Vagina (tissue), 2 donors: ENCODE measurements around the gene NCK1. TPM values are rescaled to one million over a fixed set of nuclear protein-coding genes. Genes with fewer than 3 reads are reported as not detected.
"Not testable (repeated sequence)": the region's sequence is repeated elsewhere in the genome, so short reads cannot be mapped to it uniquely, and the experiment has no call there.

Source experiments
- DNase-seq, 2 donors: peaks; one replicate each; pipeline ENCODE4 v3.0.0-alpha.2; 2017; ENCODE audit errors: extremely low spot score in 2 of 2
- H3K27ac ChIP-seq: fragments of 200-600 bp; sonication (generic); one replicate; pipeline ENCODE4 v1.5.1; 2019
- H3K27me3 ChIP-seq: fragments of 200-600 bp; sonication (generic); one replicate; pipeline ENCODE4 v1.5.1; 2019
- H3K36me3 ChIP-seq, 2 donors: fragments of 200-600 bp; sonication (generic); one replicate each; pipeline ENCODE4 v1.5.1; 2017 to 2019
- H3K4me1 ChIP-seq: fragments of 200-600 bp; sonication (generic); one replicate; pipeline ENCODE4 v1.5.1; 2019
- H3K4me3 ChIP-seq, 2 donors: fragments of 200-600 bp; sonication (generic); 1 replicate in 1 of 2; 2 replicates in 1 of 2; pipeline ENCODE4 v1.5.1; 2016 to 2019
- H3K9me3 ChIP-seq: fragments of 200-600 bp; sonication (generic); one replicate; pipeline ENCODE4 v1.5.1; 2019
- CTCF ChIP-seq, 3 experiments: fragments of 450-650 bp in 2 of 3; fragments of 200-600 bp in 1 of 3; sonication (generic) in 1 of 3; IDR thresholded peaks; one replicate each; pipeline ENCODE4 v1.5.1; 2017 to 2019; ENCODE audit warnings: antibody characterized with exemption in 3 of 3, mild to moderate bottlenecking in 2 of 3, moderate library complexity in 2 of 3
- POLR2A ChIP-seq, 2 donors: fragments of 450-650 bp; IDR thresholded peaks; one replicate each; pipeline ENCODE4 v1.6.1; 2017; ENCODE audit warnings: antibody characterized with exemption in 2 of 2, mild to moderate bottlenecking in 2 of 2, moderate library complexity in 2 of 2
- POLR2AphosphoS5 ChIP-seq, 2 donors: sonication (generic); formaldehyde crosslinking; IDR thresholded peaks; one replicate each; pipeline ENCODE4 v1.9.0; 2017; ENCODE audit warnings: antibody characterized with exemption in 2 of 2, mild to moderate bottlenecking in 2 of 2, low read depth in 1 of 2; ENCODE audit not compliant: insufficient read depth in 1 of 2
- intact Hi-C: fragments of 100-400 bp; cut with DNase I; formaldehyde crosslinking; loops from one replicate; pipeline ENCODE4 v1.15.1; 2023
- total RNA-seq: library from RNA; depleted of rRNA; stranded (reverse); fragments of >200 nt; gene quantifications from one replicate; pipeline ENCODE4 v1.2.3, GENCODE V29; 2016

The NCK1 gene
- total RNA-seq, 1 donor from 2014 or later = 45.7 TPM

- Histone ChIP-seq H3K4me3 (no peak overlapping the region), H3K27ac (no peak overlapping the region), H3K9me3 (no peaks in the 10 kb centered on the region), H3K27me3 (no peaks in the 10 kb centered on the region), H3K36me3 (no peaks in the 10 kb centered on the region), H3K4me1 (peaks cover 26% of the 10 kb centered on the region)
- DNase-seq = no peak
- intact Hi-C loops = no loop called here
- TF ChIP-seq POLR2A (IDR thresholded peaks at IDR 0.05) = no peak
- TF ChIP-seq CTCF (IDR thresholded peaks at IDR 0.05) = no peak
Observed at GRCh38 chr3:136893848-136894443, 31.9 kb downstream of the NCK1 start.

- H3K4me1 ChIP-seq = peaks cover 26% of the 10 kb centered on the region
- H3K9me3 ChIP-seq, intact Hi-C loops, H3K27ac ChIP-seq, DNase-seq, H3K4me3 ChIP-seq, H3K27me3 ChIP-seq, H3K36me3 ChIP-seq: not testable (repeated sequence)
Observed at GRCh38 chr3:136897171-136897570, 35.2 kb downstream of the NCK1 start.

- Histone ChIP-seq H3K9me3 (peaks cover under 1% of the 10 kb centered on the region), H3K4me1 (peaks cover 23% of the 10 kb centered on the region), H3K4me3 (no peak overlapping the region), H3K27me3 (no peaks in the 10 kb centered on the region), H3K36me3 (no peaks in the 10 kb centered on the region), H3K27ac (no peak overlapping the region)
- no peak for DNase-seq
- no peak for TF ChIP-seq POLR2A (IDR thresholded peaks at IDR 0.05)
- TF ChIP-seq POLR2AphosphoS5 (IDR thresholded peaks at IDR 0.05; ENCODE audit: insufficient read depth in 1 of 2, low read depth in 1 of 2) = peak in 1 of 2 donors; percentile 24
- intact Hi-C loops = no loop called here
Observed at GRCh38 chr3:136898549-136898948, 36.5 kb downstream of the NCK1 start.

GRCh38 chr3:136898954-136899353 lies 36.9 kb downstream of the NCK1 start:
- Histone ChIP-seq H3K27me3 (no peaks in the 10 kb centered on the region), H3K9me3 (peaks cover 5% of the 10 kb centered on the region), H3K36me3 (no peaks in the 10 kb centered on the region), H3K4me3 (no peak overlapping the region), H3K27ac (no peak overlapping the region), H3K4me1 (peaks cover 19% of the 10 kb centered on the region)
- DNase-seq = no peak
- intact Hi-C loops = no loop called here
- TF ChIP-seq POLR2AphosphoS5 (IDR thresholded peaks at IDR 0.05; ENCODE audit: insufficient read depth in 1 of 2, low read depth in 1 of 2) (no peak), POLR2A (IDR thresholded peaks at IDR 0.05) (no peak), CTCF (IDR thresholded peaks at IDR 0.05) (no peak)

- H3K27me3 ChIP-seq = no peaks in the 10 kb centered on the region
- TF ChIP-seq POLR2A (IDR thresholded peaks at IDR 0.05) = no peak
- TF ChIP-seq POLR2AphosphoS5 (IDR thresholded peaks at IDR 0.05; ENCODE audit: insufficient read depth in 1 of 2, low read depth in 1 of 2) = no peak
- TF ChIP-seq CTCF (IDR thresholded peaks at IDR 0.05) = no peak
- H3K4me1 ChIP-seq = peaks cover 12% of the 10 kb centered on the region
- no peak overlapping the region for H3K4me3 ChIP-seq
- H3K36me3 ChIP-seq = no peaks in the 10 kb centered on the region
- no peak for DNase-seq
- peaks cover 12% of the 10 kb centered on the region for H3K9me3 ChIP-seq
- intact Hi-C loops = no loop called here
- H3K27ac ChIP-seq = no peak overlapping the region
Observed at GRCh38 chr3:136899622-136900158, 37.7 kb downstream of the NCK1 start.

GRCh38 chr3:136900694-136901093 lies 38.7 kb downstream of the NCK1 start:
- DNase-seq, H3K27me3 ChIP-seq, H3K27ac ChIP-seq, intact Hi-C loops, H3K36me3 ChIP-seq, H3K4me3 ChIP-seq: not testable (repeated sequence)
- peaks cover 12% of the 10 kb centered on the region for H3K4me1 ChIP-seq
- peaks cover 12% of the 10 kb centered on the region for H3K9me3 ChIP-seq
